Activated naive CD4-positive, alpha-beta T cell treated with anti-CD3 and anti-CD28 coated beads, Interleukin-2, amount 50 U/mL, for 16 hours (primary cell): ENCODE data around the gene LAMA2.

Experiments used
- DNase-seq: peaks from one replicate; pipeline ENCODE4 v3.0.0-alpha.2; 2020

The LAMA2 gene

GRCh38 chr6:129089357-129089756 is 206.4 kb downstream of the LAMA2 start:
- no peak for DNase-seq

- no peak for DNase-seq
These were observed 211.2 kb downstream of the LAMA2 start for GRCh38 chr6:129094147-129094546.

GRCh38 chr6:129096651-129097290 is 213.8 kb downstream of the LAMA2 start:
- DNase-seq: no peak

- DNase-seq: no peak
These were observed 215.2 kb downstream of the LAMA2 start for GRCh38 chr6:129098061-129098553.

GRCh38 chr6:129099696-129100095 is 216.8 kb downstream of the LAMA2 start:
- DNase-seq: no peak

GRCh38 chr6:129100164-129100563 is 217.2 kb downstream of the LAMA2 start:
- no peak for DNase-seq

GRCh38 chr6:129102741-129103140 is 219.8 kb downstream of the LAMA2 start:
- no peak for DNase-seq

- no peak for DNase-seq
These were observed 221.2 kb downstream of the LAMA2 start for GRCh38 chr6:129104131-129104530.

- DNase-seq: no peak
These were observed 221.6 kb downstream of the LAMA2 start for GRCh38 chr6:129104560-129104959.

- DNase-seq: no peak
These were observed 222.1 kb downstream of the LAMA2 start for GRCh38 chr6:129105035-129105434.

GRCh38 chr6:129105793-129106192 is 222.9 kb downstream of the LAMA2 start:
- DNase-seq: no peak

- DNase-seq: no peak
These were observed 225.4 kb downstream of the LAMA2 start for GRCh38 chr6:129108337-129108736.

GRCh38 chr6:129110690-129111343 is 227.9 kb downstream of the LAMA2 start:
- no peak for DNase-seq

- DNase-seq: no peak
These were observed 228.4 kb downstream of the LAMA2 start for GRCh38 chr6:129111346-129111745.

GRCh38 chr6:129111853-129112252 is 228.9 kb downstream of the LAMA2 start:
- DNase-seq: no peak

- DNase-seq: no peak
These were observed 229.7 kb downstream of the LAMA2 start for GRCh38 chr6:129112591-129112990.

- no peak for DNase-seq
These were observed 230.7 kb downstream of the LAMA2 start for GRCh38 chr6:129113637-129114036.

GRCh38 chr6:129114636-129115391 is 231.9 kb downstream of the LAMA2 start:
- DNase-seq: no peak

GRCh38 chr6:129115471-129115870 is 232.5 kb downstream of the LAMA2 start:
- no peak for DNase-seq

GRCh38 chr6:129117355-129117754 is 234.4 kb downstream of the LAMA2 start:
- no peak for DNase-seq

- DNase-seq: no peak
These were observed 238.1 kb downstream of the LAMA2 start for GRCh38 chr6:129120856-129121638.

GRCh38 chr6:129124347-129124746 is 241.4 kb downstream of the LAMA2 start:
- no peak for DNase-seq

GRCh38 chr6:129130106-129130505 is 247.2 kb downstream of the LAMA2 start:
- no peak for DNase-seq
